Activated naive CD4-positive, alpha-beta T cell treated with Interleukin-2 at 50 U/mL for 16 hours (primary cell): Measurements from ENCODE around the gene HPSE.

Experiments
- DNase-seq: peaks from one replicate; pipeline ENCODE4 v3.0.0-alpha.2; 2020

Gene HPSE

GRCh38 chr4:83334425-83335241 lies at the start of gene HPSE:
HPSE (minus strand) TSS chr4:83334848; CDS start chr4:83334782, 66 bp downstream.
- DNase-seq = peak; percentile 67

- DNase-seq = no peak
Measured at GRCh38 chr4:83382850-83383249, 48.2 kb upstream of the HPSE start.

GRCh38 chr4:83381173-83381572 lies 46.5 kb upstream of the HPSE start:
- no peak for DNase-seq

- no peak for DNase-seq
Measured at GRCh38 chr4:83378419-83378818, 43.8 kb upstream of the HPSE start.

DNA sequence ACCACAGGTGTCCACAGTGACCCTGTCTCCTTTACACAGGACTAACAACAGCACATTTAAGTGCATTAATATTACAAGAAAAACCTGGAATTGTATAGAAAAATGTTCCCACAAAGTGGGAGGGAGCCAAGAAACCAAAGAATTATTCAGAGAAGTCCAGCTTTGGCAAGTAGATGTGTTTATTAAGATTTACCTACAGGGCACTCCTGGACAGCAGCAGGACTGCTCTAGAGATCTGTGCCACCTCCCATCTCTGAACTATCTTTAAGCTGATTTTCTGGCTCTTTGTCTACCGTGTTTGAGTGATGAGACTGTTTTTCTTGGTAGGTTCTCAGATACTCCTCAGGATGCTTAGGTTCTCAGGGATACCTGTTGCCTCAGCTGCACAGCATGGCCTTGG lies 38.3 kb upstream of the HPSE start:
- DNase-seq = no peak

- no peak for DNase-seq
Measured at GRCh38 chr4:83371936-83372335, 37.3 kb upstream of the HPSE start.

- DNase-seq = no peak
Measured at GRCh38 chr4:83371235-83371634, 36.6 kb upstream of the HPSE start.

- no peak for DNase-seq
Measured at GRCh38 chr4:83370640-83370906, 35.9 kb upstream of the HPSE start.

- no peak for DNase-seq
Measured at GRCh38 chr4:83369831-83370639, 35.4 kb upstream of the HPSE start.

DNA sequence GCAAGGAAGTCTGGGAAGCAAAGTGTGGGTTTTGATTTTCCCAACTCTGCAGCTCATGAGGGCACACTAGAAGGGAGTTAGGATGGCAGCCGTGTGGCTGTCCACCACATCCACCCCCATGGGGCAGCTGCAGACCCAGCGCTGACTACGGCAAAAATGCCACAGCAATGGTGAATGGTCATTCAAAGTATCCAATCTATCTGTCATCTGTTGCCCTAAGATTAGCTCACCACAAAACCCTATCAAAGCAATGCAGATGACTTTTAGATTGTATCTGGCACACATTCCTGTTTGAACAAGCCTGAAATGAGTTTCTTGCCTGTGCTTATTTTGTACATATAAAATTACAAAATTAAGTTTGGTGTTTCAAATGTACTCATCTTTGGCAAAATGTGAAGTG lies 29.7 kb upstream of the HPSE start:
- DNase-seq = no peak

DNA sequence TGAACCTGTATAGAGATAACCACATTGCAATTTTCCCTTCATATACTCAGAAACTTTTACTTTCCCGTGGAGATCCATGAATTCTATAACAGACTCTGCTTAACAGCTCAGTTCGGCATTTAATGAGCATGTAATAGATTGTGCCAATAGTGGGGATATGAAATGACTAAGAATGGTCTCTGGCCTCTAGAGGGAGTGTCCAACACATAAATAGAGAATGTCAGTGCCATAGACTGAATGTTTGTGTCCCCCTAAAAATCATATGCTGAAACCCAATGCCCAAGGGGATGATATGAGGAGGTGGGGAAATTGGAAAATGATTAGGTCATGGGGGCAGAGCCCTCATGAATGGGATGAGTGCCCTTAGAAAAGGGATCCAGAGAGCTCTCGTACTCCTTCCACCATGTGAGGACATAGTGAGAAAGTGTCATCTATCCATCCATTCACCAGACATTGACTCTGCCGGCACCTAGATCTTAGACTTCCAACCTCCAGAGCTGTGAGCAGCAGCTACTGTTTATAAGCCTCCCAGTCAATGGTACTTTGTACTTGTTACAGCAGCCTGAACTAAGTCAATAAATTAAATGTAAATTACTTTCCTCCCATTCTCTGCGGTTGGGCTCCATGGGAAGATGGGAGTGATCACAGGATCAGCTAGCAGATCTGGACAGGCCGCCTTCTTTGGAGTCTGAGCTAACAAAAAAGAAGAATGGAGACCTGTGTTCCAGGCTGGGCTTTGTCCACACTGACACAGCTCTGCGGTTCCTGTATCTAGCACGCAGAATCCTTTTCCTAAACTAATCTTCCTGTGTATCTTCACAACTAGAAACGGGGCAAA lies 28.1 kb upstream of the HPSE start:
- no peak for DNase-seq

- DNase-seq = no peak
Measured at GRCh38 chr4:83361416-83362103, 26.9 kb upstream of the HPSE start.

DNA sequence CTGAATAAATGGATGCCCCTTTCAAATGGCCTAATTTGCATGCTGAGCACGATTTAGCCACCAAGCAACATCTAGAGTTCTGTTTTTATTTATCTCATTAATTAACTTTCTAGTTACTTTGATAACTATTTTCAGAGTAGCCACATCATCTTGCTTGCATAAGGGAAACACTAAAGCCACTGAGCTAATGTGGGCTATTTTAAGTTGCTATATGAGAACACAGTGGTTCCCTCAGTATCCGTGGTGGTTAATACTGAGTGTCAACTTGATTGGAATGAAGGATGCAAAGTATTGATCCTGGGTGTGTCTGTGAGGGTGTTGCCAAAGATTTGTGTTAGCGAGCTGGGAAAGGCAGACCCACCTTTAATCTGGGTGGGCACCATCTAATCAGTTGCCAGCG lies 25.4 kb upstream of the HPSE start:
- no peak for DNase-seq

DNA sequence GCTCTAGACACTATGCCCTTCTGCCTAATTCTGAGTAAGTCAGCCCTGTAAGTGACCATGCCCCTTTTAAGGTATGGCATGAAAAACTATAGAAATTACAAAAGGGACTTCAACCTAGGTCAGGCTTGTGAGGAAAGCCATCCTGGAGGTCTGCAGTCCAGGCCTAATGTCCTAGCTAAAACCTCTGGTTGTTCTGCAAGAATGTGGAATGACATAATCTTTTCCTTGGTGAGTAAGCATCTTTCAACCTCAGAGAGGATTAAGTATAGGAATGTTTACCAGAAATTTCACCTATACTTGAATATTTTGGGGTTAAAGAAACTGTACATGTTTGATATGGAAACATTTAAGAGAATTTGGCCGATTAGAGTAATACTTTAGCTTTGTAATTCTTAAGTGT lies 23.8 kb upstream of the HPSE start:
- no peak for DNase-seq

DNA sequence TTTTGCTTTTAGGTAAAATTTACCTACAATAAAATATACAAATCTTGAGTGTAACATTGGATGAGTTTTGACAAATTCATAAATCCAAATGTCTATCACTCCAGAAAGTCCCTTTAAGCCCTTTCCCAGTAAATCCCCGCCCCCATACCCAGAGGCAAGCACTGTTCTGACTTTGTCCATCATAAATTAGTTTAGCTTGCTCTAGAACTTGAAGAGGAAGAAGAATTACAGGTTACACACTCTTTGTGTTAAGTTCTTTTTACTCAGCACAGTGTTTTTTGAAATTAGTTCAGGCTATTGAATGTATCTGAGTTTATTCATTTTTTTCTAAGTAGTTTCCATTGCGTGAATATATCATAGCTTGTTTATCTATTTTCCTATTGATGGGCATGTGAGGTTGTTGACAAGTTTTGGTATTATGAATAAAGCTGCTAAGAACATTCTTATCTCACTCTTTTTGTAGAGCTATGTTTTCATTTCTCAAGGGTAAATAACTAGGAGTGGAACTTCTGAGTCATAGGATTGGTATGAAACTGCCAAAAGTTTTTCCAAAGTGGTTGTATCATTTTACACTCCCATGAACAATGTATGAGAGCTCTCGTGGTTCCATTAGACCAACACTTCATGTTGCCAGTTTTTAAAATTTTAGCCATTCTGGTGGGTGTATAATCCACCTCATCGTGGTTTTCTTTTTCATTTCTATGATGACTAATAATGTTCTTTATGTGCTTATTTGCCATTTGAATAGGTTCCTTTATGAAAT lies 22.4 kb upstream of the HPSE start:
- peak; percentile 45 for DNase-seq

- no peak for DNase-seq
Measured at GRCh38 chr4:83353516-83353915, 18.9 kb upstream of the HPSE start.

DNA sequence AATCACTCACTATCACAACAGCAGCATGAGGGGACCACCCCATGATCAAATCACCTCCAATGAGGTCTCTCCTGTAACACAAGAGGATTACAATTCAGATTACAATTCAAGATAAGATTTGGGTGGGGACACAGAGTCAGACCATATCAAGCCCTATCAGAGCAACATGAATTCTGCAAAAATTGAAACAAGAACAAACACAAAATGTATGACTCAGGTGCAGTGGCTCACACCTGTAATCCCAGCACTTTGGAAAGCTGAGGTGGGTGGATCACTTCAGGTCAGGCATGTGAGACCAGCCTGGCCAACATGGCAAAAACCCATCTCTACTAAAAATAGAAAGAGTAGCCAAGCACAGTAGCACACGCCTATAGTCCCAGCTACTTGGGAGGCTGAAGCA lies 13.4 kb upstream of the HPSE start:
- no peak for DNase-seq

DNA sequence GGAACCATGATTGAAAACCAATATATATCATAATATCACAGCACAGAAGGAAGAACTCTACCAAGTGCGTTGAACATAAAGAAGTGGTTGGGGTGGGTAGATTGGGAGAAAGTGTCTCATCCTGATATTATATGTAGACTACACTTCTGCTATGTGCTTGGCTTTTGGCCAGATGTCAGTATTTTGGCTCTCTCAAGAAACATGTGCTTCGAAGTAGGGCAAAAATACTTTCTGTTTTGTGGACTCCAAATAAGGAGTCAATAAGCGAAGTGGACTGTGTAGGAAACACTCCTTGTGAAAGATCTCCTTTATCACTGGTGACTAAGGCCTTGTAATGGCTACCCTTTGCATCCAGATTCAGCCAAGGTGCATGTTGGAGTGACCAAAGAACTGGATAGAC lies 7.8 kb upstream of the HPSE start:
- DNase-seq = no peak

DNA sequence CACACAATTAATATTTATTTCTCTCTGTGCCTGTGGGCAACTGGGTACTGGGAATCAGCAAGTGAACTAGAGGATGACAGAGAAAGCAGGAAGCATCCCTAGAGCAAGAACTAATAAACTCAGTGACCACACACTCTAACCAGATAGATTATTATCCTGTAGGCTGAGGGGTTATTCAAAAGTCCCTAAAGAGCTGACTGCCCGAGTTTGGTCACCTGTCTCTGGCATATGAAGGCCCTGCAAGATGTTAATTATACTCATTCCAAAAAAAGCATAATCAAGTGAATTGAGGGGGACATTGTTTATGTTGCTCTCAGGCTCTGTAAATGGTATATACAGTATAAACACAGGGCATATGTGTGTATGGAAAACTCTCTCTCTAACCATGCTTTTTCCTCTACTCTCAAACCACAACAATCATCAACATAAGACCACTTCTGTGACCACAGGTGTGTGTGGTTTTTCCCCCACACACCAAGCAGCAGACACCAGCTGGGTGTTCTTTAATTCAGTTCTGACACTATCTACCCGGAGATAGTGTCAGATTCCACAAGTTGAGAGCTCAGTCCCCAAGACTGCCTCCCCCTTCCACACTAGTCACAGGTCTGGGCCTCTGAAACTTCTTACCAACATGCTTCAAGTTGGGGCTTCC lies 6.2 kb upstream of the HPSE start:
- peak; percentile 39 for DNase-seq

DNA sequence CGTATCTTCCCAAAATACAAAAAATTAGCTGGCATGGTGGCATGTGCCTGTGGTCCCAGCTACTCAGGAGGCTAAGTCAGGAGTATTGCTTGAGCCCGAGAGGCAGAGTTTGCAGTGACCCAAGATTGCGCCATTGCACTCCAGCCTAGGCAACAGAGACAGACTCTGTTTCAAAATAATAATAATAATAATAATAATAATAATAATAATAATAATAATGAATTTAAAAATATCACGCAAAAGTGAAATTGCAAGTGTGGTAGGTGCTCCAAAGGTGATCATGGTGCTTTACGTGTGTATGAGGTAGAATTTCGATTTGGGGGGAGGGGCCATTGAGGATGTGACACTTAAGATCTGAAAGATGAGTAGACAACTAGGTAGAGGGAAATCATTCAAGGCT lies 4.9 kb upstream of the HPSE start:
- DNase-seq = no peak

DNA sequence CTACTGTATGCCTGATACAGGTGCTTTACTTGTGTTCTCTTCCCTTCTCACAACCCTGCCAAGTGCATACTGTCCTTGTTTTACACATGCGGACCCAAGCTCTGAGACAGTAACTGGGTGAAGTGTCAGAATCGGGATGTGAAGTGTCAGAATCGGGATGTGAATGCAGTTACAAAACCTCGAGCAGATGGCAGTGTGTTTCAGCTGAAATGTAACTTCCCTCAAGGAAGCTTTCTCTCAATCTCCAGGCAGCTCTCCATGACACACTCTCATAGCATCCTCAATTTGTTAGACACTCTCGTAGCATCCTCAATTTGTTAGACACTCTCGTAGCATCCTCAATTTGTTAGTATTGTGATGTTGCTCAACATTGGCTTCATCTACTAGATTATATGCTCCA lies 1.1 kb upstream of the HPSE start:
- no peak for DNase-seq

GRCh38 chr4:83331956-83332355 lies 2.7 kb downstream of the HPSE start:
- DNase-seq = no peak
